ENCODE results near the gene WFDC10B.

- TF ChIP-seq CTCF (IDR thresholded peaks at IDR 0.05; ENCODE audit: low read length) (no peak), EZH2 (IDR thresholded peaks at IDR 0.05; ENCODE audit: borderline replicate concordance, low read length) (no peak)
These were observed 68.3 kb downstream of the WFDC10B start for GRCh38 chr20:45636513-45636912.

Measured in OCI-LY1 (cell line).